HEK293 (cell line): ENCODE data around the gene PLAC1.

ENCODE experiments used
- CTCF ChIA-PET: fragments of 350-600 bp; formaldehyde crosslinking; extraction: SDS; loops from one replicate; lab custom pipeline; 2021; ENCODE audit warnings: antibody characterized with exemption; lab: Yijun Ruan, JAX
- POLR2A ChIA-PET: fragments of 300-600 bp; formaldehyde crosslinking; extraction: SDS; loops from one replicate; lab custom pipeline; 2020; ENCODE audit warnings: antibody characterized with exemption, inconsistent platforms; lab: Yijun Ruan, JAX
- H3K27ac ChIP-seq: fragments of 200-500 bp; sonication (Bioruptor generic); 2 replicates; pipeline ENCODE4 v1.5.1; 2014; ENCODE audit warnings: low read depth, low read length, control low read depth, inconsistent platforms; ENCODE audit errors: extremely low read depth
- H3K36me3 ChIP-seq, 2 experiments: fragments of 200-500 bp in 1 of 2; sonication (Bioruptor generic) in 1 of 2; 1 replicate in 1 of 2; 2 replicates in 1 of 2; pipeline ENCODE4 v1.5.1; 2014 to 2017; ENCODE audit warnings: inconsistent platforms in 2 of 2, low read length in 2 of 2; ENCODE audit not compliant: control insufficient read depth in 2 of 2, insufficient read depth in 1 of 2
- H3K4me1 ChIP-seq: fragments of 200-500 bp; sonication (Bioruptor generic); 2 replicates; pipeline ENCODE4 v1.5.1; 2014; ENCODE audit warnings: mild to moderate bottlenecking, low read length, inconsistent platforms; ENCODE audit not compliant: control insufficient read depth, insufficient read depth
- H3K4me3 ChIP-seq: 2 replicates; pipeline ENCODE4 v1.5.1; 2011; ENCODE audit warnings: low read depth, mild to moderate bottlenecking, control low read depth, low read length, moderate library complexity
- H3K9me3 ChIP-seq: fragments of 200-500 bp; sonication (Bioruptor generic); 2 replicates; pipeline ENCODE4 v1.5.1; 2014; ENCODE audit warnings: low read depth, low read length, inconsistent platforms; ENCODE audit not compliant: control insufficient read depth, insufficient read depth
- GFI1B ChIP-seq: fragments of 450-650 bp; formaldehyde crosslinking; IDR thresholded peaks from 2 replicates; pipeline ENCODE4 v1.5.1; 2016; ENCODE audit warnings: missing biosample characterization, missing genetic modification characterization
- IKZF3 ChIP-seq: fragments of 450-650 bp; IDR thresholded peaks from 2 replicates; pipeline ENCODE4 v1.5.0; 2018; ENCODE audit warnings: missing biosample characterization, mild to moderate bottlenecking, missing genetic modification characterization, moderate library complexity
- MEIS1 ChIP-seq: sonication (generic); formaldehyde crosslinking; IDR thresholded peaks from 2 replicates; pipeline ENCODE4 v1.8.1; 2022; ENCODE audit warnings: missing genetic modification reagents, mild to moderate bottlenecking, borderline replicate concordance
- TSHZ1 ChIP-seq: fragments of 450-650 bp; formaldehyde crosslinking; IDR thresholded peaks from 2 replicates; pipeline ENCODE4 v1.5.1; 2016; ENCODE audit warnings: missing biosample characterization, missing genetic modification characterization, borderline replicate concordance
- ZBTB1 ChIP-seq: fragments of 450-650 bp; formaldehyde crosslinking; IDR thresholded peaks from 2 replicates; pipeline ENCODE4 v1.5.1; 2016; ENCODE audit warnings: missing biosample characterization, missing genetic modification characterization
- ZNF324 ChIP-seq: fragments of 450-650 bp; formaldehyde crosslinking; IDR thresholded peaks from 2 replicates; pipeline ENCODE4 v1.5.1; 2016; ENCODE audit warnings: missing biosample characterization, missing genetic modification characterization
- ZNF514 ChIP-seq: fragments of 450-650 bp; formaldehyde crosslinking; IDR thresholded peaks from 2 replicates; pipeline ENCODE4 v1.5.1; 2016; ENCODE audit warnings: missing biosample characterization, missing genetic modification characterization
- ZNF549 ChIP-seq: fragments of 450-650 bp; IDR thresholded peaks from 2 replicates; pipeline ENCODE4 v1.5.1; 2018; ENCODE audit warnings: missing biosample characterization, missing genetic modification characterization, mild to moderate bottlenecking, inconsistent platforms, moderate library complexity
- ZNF585B ChIP-seq: fragments of 450-650 bp; formaldehyde crosslinking; IDR thresholded peaks from 2 replicates; pipeline ENCODE4 v1.5.1; 2016; ENCODE audit warnings: missing biosample characterization, missing genetic modification characterization
- ZNF600 ChIP-seq: fragments of 450-650 bp; formaldehyde crosslinking; IDR thresholded peaks from 2 replicates; pipeline ENCODE4 v1.5.1; 2016; ENCODE audit warnings: missing biosample characterization, missing genetic modification characterization
- ZNF623 ChIP-seq: fragments of 450-650 bp; formaldehyde crosslinking; IDR thresholded peaks from 2 replicates; pipeline ENCODE4 v1.5.1; 2016; ENCODE audit warnings: missing biosample characterization, missing genetic modification characterization
- ZNF654 ChIP-seq: fragments of 450-650 bp; formaldehyde crosslinking; IDR thresholded peaks from 2 replicates; pipeline ENCODE4 v1.5.1; 2016; ENCODE audit warnings: low read depth, missing biosample characterization, missing genetic modification characterization
- ZSCAN5A ChIP-seq: fragments of 450-650 bp; formaldehyde crosslinking; IDR thresholded peaks from 2 replicates; pipeline ENCODE4 v1.5.1; 2016; ENCODE audit warnings: missing biosample characterization, missing genetic modification characterization
- TF ChIP-seq, protein P1 (sequence below): fragments of 450-650 bp; formaldehyde crosslinking; IDR thresholded peaks from 2 replicates; pipeline ENCODE4 v1.5.1; 2016; ENCODE audit warnings: missing biosample characterization, missing genetic modification characterization
- TF ChIP-seq, protein P2 (sequence below): fragments of 450-650 bp; formaldehyde crosslinking; IDR thresholded peaks from 2 replicates; pipeline ENCODE4 v1.5.1; 2017; ENCODE audit warnings: missing biosample characterization, missing genetic modification characterization
- TF ChIP-seq, protein P3 (sequence below): fragments of 450-650 bp; formaldehyde crosslinking; IDR thresholded peaks from 2 replicates; pipeline ENCODE4 v1.5.1; 2016; ENCODE audit warnings: missing biosample characterization, missing genetic modification characterization
- TF ChIP-seq, protein P4 (sequence below): fragments of 450-650 bp; formaldehyde crosslinking; IDR thresholded peaks from 2 replicates; pipeline ENCODE4 v1.5.1; 2016; ENCODE audit warnings: missing biosample characterization, missing genetic modification characterization
- TF ChIP-seq, protein P5 (sequence below): fragments of 450-650 bp; formaldehyde crosslinking; IDR thresholded peaks from 2 replicates; pipeline ENCODE4 v1.5.1; 2016; ENCODE audit warnings: missing biosample characterization, missing genetic modification characterization
- TF ChIP-seq, protein P6 (sequence below): fragments of 450-650 bp; formaldehyde crosslinking; IDR thresholded peaks from 2 replicates; pipeline ENCODE4 v1.5.1; 2016; ENCODE audit warnings: missing biosample characterization, missing genetic modification characterization, borderline replicate concordance

PLAC1 gene

GRCh38 chrX:134623293-134624045, 34.8 kb downstream of the PLAC1 start:
- ChIA-PET CTCF (interaction anchor here (1.3 kb wide), 1 partner anchor 19 kb away, joined by 6 read pairs; no protein-coding TSS in a partner anchor), POLR2A (no interaction called here)
- H3K4me3 ChIP-seq: no peak overlapping the region
- H3K36me3 ChIP-seq: no peaks in the 10 kb centered on the region
- no peaks in the 10 kb centered on the region for H3K9me3 ChIP-seq
- TF ChIP-seq ZSCAN5A (tag by site-specific recombination): no peak
- no peak for TF ChIP-seq ZNF514
- no peak for TF ChIP-seq ZNF600 (tag by site-specific recombination)
- no peak for TF ChIP-seq ZNF324
- no peak for TF ChIP-seq ZNF585B (tag by site-specific recombination)
- TF ChIP-seq, protein P1, sequence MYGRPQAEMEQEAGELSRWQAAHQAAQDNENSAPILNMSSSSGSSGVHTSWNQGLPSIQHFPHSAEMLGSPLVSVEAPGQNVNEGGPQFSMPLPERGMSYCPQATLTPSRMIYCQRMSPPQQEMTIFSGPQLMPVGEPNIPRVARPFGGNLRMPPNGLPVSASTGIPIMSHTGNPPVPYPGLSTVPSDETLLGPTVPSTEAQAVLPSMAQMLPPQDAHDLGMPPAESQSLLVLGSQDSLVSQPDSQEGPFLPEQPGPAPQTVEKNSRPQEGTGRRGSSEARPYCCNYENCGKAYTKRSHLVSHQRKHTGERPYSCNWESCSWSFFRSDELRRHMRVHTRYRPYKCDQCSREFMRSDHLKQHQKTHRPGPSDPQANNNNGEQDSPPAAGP (tag by site-specific recombination): no peak
- TF ChIP-seq IKZF3 (tag by site-specific recombination): no peak
- TF ChIP-seq, protein P2, sequence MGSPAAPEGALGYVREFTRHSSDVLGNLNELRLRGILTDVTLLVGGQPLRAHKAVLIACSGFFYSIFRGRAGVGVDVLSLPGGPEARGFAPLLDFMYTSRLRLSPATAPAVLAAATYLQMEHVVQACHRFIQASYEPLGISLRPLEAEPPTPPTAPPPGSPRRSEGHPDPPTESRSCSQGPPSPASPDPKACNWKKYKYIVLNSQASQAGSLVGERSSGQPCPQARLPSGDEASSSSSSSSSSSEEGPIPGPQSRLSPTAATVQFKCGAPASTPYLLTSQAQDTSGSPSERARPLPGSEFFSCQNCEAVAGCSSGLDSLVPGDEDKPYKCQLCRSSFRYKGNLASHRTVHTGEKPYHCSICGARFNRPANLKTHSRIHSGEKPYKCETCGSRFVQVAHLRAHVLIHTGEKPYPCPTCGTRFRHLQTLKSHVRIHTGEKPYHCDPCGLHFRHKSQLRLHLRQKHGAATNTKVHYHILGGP (tag by site-specific recombination): no peak
- TF ChIP-seq, protein P3, sequence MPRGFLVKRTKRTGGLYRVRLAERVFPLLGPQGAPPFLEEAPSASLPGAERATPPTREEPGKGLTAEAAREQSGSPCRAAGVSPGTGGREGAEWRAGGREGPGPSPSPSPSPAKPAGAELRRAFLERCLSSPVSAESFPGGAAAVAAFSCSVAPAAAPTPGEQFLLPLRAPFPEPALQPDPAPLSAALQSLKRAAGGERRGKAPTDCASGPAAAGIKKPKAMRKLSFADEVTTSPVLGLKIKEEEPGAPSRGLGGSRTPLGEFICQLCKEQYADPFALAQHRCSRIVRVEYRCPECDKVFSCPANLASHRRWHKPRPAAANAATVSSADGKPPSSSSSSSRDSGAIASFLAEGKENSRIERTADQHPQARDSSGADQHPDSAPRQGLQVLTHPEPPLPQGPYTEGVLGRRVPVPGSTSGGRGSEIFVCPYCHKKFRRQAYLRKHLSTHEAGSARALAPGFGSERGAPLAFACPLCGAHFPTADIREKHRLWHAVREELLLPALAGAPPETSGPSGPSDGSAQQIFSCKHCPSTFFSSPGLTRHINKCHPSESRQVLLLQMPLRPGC (tag by site-specific recombination): no peak
- TF ChIP-seq ZBTB1 (tag by site-specific recombination): no peak
- TF ChIP-seq GFI1B (tag by site-specific recombination): no peak
- TF ChIP-seq MEIS1 (CRISPR knock-in tag): no peak
- no peak for TF ChIP-seq ZNF549 (tag by site-specific recombination)
- TF ChIP-seq TSHZ1 (tag by site-specific recombination): no peak
- TF ChIP-seq, protein P4, sequence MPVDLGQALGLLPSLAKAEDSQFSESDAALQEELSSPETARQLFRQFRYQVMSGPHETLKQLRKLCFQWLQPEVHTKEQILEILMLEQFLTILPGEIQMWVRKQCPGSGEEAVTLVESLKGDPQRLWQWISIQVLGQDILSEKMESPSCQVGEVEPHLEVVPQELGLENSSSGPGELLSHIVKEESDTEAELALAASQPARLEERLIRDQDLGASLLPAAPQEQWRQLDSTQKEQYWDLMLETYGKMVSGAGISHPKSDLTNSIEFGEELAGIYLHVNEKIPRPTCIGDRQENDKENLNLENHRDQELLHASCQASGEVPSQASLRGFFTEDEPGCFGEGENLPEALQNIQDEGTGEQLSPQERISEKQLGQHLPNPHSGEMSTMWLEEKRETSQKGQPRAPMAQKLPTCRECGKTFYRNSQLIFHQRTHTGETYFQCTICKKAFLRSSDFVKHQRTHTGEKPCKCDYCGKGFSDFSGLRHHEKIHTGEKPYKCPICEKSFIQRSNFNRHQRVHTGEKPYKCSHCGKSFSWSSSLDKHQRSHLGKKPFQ: no peak
- TF ChIP-seq ZNF623: no peak
- TF ChIP-seq, protein P5, sequence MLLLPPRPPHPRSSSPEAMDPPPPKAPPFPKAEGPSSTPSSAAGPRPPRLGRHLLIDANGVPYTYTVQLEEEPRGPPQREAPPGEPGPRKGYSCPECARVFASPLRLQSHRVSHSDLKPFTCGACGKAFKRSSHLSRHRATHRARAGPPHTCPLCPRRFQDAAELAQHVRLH: no peak
- TF ChIP-seq, protein P6, sequence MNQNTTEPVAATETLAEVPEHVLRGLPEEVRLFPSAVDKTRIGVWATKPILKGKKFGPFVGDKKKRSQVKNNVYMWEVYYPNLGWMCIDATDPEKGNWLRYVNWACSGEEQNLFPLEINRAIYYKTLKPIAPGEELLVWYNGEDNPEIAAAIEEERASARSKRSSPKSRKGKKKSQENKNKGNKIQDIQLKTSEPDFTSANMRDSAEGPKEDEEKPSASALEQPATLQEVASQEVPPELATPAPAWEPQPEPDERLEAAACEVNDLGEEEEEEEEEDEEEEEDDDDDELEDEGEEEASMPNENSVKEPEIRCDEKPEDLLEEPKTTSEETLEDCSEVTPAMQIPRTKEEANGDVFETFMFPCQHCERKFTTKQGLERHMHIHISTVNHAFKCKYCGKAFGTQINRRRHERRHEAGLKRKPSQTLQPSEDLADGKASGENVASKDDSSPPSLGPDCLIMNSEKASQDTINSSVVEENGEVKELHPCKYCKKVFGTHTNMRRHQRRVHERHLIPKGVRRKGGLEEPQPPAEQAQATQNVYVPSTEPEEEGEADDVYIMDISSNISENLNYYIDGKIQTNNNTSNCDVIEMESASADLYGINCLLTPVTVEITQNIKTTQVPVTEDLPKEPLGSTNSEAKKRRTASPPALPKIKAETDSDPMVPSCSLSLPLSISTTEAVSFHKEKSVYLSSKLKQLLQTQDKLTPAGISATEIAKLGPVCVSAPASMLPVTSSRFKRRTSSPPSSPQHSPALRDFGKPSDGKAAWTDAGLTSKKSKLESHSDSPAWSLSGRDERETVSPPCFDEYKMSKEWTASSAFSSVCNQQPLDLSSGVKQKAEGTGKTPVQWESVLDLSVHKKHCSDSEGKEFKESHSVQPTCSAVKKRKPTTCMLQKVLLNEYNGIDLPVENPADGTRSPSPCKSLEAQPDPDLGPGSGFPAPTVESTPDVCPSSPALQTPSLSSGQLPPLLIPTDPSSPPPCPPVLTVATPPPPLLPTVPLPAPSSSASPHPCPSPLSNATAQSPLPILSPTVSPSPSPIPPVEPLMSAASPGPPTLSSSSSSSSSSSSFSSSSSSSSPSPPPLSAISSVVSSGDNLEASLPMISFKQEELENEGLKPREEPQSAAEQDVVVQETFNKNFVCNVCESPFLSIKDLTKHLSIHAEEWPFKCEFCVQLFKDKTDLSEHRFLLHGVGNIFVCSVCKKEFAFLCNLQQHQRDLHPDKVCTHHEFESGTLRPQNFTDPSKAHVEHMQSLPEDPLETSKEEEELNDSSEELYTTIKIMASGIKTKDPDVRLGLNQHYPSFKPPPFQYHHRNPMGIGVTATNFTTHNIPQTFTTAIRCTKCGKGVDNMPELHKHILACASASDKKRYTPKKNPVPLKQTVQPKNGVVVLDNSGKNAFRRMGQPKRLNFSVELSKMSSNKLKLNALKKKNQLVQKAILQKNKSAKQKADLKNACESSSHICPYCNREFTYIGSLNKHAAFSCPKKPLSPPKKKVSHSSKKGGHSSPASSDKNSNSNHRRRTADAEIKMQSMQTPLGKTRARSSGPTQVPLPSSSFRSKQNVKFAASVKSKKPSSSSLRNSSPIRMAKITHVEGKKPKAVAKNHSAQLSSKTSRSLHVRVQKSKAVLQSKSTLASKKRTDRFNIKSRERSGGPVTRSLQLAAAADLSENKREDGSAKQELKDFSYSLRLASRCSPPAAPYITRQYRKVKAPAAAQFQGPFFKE (tag by site-specific recombination): no peak
- no peak for TF ChIP-seq ZNF654 (tag by site-specific recombination)
- TF ChIP-seq, all 188 proteins: peak for 0
- Histone ChIP-seq H3K4me1 (no peaks in the 10 kb centered on the region), H3K27ac (no peak overlapping the region)
